HG03521 (cell line): ENCODE measurements around the gene LACTB.
"Not testable (repeated sequence)": the region's sequence is repeated elsewhere in the genome, so short reads cannot be mapped to it uniquely, and the experiment has no call there.

Source experiments
- ATAC-seq: cut with Tn5 transposase; IDR thresholded peaks from one replicate; pipeline ENCODE4 v1.9.1; 2021; ENCODE audit warnings: mild to moderate bottlenecking, moderate library complexity; ENCODE audit not compliant: unreplicated experiment

The LACTB gene

DNA sequence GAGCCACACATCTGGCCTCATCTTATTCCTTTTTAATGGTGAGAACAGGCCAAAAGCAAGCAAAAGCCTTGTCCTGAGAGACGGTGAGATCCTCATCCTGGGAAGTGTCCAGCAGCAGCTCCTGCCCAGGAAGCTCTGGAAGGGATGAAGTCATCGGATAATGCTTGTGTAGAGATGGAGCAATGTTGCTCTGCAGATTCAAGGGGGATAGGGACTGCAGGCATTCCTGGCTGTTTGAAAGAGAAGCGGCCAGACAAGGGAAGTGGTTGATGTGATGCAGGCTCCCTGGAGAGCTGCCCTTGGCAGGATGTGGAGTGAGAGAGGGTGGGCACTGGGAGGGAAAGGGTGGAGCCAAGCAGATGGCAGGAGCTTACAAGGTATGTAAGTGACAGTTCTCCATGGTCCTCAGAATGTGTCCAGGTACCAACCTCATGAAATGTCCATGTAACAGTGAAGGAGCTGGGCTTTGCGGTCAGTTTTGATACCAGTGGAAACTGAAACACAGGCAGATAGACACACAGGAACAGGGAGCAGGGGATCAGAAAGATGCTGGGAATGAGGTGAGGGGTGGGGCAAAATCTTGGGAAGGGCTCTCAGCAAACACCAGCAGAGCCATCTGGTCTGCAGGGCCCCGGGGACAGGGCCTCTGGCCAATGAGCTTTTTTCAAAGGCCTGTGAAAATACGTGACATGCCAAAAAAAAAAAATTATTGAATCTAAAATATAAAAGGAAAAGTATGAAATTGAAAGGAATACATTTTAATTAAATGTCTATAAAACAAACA lies 32.2 kb upstream of the LACTB start:
- no peak for ATAC-seq

DNA sequence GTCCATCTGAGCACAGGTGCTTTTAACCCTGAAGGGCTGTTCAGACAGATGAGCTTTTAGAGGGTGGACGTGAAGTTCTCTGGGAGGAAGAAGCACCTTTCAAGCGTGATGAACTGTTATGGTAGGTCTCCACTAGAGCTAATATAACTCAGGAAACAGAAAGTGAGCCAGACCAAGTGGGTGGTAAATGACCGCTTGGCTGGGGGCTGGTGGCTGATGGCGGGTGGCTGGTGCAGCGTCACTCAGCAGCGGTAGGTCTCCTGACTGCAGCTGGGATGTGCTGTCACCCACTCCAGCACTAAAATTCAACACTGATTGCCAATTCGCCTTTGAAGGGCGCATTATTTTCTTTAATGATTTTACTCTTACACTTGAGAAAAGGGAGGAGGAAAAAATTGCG lies 31.2 kb upstream of the LACTB start:
- ATAC-seq, result no peak

DNA sequence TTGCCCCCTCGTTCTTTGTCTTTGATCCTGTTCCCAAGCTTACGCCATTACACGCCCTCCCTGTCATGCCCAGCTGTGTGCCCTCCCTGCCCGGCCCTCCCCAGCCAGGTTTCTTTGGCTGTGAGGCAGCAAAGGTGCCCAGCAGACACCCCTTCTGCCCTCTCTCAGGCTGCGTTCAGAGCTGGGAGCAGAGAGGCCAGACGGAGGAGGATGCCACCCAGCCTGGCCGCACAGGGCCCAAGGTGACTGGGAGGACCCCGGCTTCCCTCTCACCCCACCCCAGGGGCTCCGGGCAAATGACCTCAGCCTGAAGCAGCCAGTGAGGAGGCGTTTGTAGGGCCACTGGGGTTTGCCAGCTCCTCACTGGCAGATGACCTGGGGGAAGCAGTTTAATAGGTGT lies 30.8 kb upstream of the LACTB start:
- ATAC-seq, result no peak

DNA sequence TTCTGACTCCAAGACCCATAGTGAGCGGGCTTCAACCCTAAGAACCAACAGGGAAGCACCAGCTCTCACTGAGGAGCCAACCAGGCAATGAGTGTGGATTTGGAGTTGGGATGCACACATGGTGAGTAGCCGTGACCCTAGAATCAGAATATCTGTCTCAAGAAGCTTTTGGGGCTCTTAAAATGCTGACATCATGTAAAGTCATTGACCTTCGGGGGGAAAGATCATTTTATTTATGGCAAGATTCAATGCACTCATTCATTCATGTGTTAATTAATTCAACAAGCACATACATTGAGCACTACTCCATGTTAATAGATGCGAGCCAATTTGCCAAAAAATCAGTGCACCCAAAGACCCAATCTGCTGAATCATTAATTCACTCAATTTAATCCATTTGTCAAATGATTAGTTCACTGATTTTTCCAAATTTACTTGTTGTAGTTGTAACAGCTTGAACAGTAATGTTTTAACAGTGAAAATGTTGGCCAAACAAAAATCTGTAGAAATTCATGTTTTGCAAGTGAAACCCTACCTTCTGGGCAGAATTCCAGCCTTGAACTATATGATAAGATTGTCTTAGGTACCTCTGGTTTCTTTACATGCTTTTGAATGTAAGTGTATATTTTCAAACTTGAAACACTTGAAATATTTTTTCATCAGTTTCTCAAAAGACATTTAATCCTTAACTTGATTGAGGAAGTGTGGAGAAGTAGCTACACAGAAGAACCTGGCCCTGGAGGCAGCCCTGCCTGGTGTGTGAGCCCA lies 29.8 kb upstream of the LACTB start:
- no peak for ATAC-seq

DNA sequence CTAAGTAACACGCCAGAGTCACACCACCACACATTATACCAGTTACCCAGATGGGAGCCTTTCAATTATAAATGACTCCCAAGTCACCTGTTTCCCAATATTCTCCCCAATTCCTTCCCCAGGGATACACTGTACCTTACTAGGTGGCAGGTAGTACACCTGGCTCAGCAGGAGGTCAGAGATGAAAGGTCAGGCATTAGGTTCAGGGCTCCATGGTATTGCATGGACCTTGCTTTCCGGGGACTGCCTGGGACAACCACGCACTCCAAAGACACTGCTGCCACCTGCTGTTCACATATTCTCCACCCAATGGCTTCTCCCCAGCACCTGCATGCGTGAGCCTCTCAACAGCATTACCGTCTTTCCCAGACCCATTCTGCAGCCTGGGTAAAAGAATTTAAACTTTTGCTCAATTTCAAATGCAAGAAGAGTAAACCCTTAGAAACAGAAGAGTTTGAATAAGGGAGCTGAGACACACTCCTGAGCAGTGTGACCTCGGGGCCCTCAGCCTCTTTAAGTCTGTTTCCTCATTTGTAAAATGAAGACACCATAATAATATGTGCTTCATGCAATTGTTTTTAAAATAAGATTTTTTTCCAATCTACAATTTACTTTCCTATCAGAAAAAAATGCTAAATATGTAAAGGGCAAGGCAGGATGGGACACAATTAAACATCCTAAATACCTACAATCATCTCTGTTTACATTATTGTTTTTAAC lies 28.0 kb upstream of the LACTB start:
- no peak for ATAC-seq

DNA sequence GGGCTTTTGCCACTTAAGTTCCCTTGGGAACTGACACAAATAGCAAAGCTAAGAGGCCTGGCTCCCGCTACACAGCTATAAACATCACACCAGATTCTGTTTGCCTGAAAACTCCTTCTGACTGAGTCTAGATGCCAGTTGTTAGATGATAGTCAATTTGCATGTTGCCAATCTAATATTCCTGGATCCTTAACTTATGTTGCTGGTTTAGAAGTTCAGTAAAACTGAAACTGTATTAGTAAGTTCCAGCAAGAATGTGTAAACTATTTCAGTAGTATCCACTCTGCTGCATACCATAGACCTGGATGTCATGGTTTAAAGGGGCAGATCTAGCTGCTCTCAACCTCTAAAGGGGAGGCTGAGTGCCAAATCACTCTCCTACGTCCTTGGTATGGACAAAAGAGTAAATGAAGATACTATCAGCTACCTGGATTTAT lies 27.1 kb upstream of the LACTB start:
- ATAC-seq, result no peak

DNA sequence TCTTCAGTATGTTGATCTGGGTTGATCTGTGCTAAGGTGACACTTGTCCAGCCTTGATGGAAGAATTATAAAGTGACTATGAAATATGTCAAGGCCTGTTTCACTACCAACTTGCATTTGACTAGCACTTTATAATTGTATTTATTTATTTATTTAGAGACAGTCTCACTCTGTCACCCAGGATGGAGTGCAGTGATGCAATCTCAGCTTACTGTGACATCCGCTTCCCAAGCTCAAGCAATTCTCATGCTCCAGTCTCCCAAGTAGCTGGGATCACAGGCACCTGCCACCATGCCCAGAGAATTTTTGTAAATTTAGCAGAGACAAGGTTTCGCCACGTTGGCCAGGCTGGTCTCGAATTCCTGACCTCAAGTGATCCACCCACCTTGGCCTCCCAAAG lies 25.5 kb upstream of the LACTB start:
- no peak for ATAC-seq

DNA sequence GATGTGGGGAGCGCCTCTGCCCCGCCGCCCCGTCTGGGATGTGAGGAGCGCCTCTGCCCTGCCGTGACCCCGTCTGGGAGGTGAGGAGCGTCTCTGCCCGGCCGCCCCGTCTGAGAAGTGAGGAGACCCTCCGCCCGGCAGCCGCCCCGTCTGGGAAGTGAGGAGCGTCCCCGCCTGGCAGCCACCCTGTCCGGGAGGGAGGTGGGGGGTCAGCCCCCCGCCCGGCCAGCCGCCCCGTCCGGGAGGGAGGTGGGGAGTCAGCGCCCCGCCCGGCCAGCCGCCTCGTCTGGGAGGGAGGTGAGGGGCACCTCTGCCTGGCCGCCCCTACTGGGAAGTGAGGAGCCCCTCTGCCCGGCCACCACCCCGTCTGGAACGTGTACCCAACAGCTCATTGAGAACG lies 22.8 kb upstream of the LACTB start:
- ATAC-seq, result not testable (repeated sequence)

DNA sequence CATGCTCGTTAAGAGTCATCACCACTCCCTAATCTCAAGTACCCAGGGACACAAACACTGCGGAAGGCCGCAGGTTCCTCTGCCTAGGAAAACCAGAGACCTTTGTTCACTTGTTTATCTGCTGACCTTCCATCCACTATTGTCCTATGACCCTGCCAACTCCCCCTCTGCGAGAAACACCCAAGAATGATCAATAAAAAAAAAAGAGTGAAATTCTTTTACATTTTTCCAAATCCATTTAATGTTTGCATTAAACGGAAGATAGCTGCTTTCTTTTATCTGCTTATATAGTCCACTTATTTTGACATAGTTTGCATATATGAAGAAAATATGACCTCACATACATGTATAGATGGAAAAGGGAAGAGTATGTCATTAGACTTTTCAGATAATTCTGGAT lies 22.1 kb upstream of the LACTB start:
- not testable (repeated sequence) for ATAC-seq

DNA sequence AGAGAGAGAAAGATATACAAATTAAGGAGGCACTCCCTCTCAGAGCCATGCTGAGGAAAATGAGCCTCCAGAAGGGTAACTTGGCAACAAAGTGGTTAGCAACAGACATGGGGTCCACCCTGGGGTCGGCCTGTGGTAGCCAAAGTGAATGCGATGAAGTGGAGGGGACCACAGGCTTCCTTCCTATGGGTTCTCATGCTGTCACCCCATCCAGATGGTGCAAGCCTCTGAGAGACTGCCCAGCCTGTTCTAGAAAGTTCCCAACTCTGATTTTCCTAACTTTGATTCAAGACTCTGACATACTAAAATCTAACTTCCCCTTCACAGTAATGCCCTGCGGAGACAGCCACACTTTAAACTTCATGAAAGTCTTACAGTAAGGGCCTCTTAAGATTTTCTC lies 18.2 kb upstream of the LACTB start:
- no peak for ATAC-seq

DNA sequence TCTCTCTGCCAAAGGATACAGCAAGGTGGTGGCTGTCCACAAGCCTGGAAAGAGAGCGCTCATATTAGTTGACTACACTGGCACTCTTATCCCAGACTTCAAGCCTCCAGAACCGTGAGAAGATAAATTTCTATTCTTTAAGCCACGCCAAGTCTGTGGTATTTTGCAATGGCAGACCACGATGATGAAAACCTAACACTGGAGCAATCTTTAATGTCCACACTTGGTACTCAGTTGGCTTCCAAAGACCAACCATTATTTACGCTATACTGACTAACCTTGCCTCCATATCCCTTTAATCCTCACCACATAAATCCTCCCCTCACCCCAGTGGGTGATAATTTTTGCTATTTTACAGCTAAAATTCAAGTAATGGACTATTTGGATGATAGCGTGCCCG lies 16.9 kb upstream of the LACTB start:
- ATAC-seq, result no peak

DNA sequence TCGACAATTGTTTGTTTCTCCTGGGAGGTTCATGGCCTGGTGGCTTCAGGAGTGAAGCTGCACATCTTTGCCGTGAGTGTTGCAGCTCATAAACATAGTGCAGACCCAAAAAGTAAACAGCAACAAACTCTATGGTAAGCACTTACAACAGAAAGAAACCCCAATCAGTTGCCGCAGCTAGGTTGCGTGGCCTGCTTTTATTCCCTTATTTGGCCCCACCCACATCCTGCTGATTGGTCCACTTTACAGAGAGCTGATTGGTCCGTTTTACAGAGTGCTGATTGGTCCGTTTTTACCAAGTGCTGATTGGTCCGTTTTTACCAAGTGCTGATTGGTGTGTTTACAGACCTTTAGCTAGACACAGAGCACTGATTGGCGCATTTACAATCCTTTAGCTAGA lies 16.3 kb upstream of the LACTB start:
- ATAC-seq, result not testable (repeated sequence)

DNA sequence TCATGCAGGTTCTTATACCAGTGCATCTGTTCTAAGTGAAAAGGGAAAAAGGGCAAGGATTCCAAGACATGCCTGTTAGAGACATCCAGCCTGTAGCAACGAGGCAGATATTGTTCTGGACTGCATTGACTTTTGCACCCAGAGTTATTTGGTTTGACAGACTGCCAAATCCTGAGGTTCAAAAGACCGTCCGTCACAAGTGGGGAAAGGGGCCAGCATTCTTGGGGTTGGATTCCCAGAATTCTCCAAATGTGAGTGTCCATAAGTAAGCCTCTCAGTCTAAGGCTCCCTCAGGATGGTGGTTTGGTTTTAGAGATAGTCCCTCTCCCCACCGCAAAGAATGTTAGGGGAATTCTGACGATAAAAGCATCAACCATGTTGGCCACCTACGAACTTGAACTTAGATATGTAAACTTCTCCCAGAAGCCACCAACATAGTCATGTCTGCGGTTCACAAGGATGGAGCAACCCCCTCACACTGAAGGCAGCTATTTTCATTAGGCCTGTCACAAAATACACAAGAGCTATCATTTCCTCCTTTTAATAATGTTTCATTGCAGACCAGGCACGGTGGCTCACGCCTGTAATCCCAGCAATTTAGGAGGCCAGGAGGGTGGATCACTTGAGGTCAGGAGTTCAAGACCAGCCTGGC lies 13.6 kb upstream of the LACTB start:
- ATAC-seq, result no peak

DNA sequence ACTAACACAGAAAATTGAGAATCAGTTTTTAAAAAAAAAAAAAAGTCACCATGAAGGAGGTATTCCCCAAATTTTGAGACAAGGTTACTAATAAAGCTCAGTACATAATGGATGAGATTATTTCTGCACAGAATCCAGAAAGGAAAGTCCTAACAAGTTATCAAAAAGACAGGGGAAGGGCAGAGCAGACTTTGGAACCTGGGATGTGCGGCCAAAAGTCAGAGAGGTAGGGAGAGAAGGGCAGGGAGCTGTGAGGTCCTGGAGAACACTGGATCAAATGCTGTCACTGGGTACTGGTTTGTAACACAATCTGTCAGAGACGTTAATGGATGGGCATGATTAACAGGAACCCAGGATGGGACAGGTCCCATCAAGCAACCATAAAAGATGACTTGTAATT lies 12.2 kb upstream of the LACTB start:
- no peak for ATAC-seq

DNA sequence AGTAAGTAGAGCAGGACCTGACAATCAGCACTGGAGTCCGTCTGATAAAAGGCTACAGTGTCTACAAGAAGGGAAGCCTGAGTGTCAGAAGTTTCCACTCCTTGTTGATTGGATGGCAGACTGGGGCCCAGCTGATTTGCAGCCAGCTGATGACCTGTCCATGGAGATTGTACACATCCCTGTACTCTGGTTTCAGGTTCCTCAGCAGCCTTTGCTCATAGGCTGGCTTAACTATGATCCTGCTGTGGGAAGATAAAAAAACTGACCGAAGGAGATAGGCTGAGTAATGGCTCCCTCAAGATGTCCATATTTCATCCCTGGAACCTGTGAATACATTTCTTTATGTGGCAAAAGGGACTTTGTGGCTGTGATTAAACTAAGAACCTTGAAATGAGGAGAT lies 11.7 kb upstream of the LACTB start:
- no peak for ATAC-seq

DNA sequence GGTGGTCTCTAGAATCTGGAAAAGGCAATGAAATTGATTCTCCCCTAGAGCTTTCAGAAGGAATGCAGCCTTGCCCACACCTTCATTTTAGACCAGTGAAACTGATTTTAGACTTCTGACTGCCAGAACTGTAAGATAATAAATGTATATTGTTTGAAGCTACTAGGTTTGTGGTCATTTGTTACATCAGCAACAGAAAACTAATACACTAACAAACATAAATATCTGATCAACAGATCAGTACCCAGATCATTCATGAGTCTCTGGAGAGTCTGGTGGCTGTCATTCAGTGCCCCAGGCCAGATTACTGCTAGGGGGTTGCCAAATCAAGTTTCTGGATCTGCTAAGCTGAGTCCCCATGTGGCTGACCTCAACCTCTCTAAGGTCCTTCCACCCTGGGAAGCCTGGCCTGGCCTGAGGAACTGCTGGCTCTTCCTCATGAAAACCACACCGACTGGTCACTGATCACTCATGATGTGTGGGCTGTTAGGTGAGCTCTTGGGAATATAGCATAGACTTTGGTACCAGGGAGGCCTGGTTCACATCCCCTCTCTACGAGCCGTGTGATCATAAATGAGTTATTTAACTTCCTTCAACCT lies 11.1 kb upstream of the LACTB start:
- ATAC-seq, result no peak

DNA sequence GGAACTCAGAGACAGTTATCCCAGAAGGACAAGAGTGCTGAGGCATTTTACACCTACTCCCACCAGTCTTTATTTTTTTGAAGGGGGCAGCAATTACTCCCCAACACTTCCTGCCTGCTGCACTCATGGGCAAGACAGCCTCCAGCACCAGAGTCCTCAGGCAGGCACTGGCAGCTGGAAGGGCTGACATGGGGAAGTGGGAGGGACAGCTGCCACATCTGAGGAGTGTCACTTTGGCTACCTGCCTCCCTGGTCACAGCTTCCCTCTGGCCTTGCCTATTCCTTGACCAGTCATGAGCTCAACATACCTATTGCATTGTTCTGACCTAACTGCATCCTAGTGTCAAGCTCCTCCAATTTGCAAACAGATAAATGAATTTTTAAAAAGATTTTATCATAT lies 10.2 kb upstream of the LACTB start:
- ATAC-seq, result no peak

DNA sequence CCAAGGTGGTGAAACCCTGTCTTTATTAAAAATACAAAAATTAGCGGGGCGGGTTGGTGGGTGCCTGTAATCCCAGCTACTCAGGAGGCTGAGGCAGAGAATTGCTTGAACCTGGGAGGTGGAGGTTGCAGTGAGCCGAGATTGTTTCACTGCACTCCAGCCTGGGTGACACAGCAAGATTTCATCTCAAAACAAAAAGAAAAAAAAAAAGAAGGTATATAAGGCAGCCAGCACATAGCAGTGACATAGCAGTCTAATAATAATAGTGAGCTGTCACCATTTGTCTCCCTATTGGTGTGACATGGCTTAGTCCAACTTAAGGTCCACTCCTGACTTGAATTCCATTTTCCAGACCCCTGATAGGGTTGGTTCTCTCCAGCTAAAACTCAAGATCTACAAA lies 8.8 kb upstream of the LACTB start:
- ATAC-seq, result no peak

DNA sequence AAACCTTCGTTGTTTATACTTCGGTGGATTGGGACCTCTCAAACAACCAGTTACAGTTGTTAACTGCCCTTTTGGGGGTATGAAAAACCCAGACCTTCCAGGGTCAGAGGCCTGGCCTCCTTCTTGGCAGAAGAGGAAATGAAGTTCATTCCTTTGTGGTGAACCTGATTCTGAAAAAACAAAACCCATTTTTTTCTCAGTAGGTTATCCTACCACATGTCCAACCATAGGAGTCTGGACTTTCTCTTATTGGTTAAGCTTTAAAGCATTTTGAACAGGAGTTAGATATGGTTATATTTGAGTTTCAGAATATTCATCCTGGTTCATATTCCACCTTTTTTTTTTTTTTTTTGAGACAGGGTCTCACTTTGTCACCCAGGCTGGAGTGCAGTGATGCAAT lies 7.2 kb upstream of the LACTB start:
- no peak for ATAC-seq

DNA sequence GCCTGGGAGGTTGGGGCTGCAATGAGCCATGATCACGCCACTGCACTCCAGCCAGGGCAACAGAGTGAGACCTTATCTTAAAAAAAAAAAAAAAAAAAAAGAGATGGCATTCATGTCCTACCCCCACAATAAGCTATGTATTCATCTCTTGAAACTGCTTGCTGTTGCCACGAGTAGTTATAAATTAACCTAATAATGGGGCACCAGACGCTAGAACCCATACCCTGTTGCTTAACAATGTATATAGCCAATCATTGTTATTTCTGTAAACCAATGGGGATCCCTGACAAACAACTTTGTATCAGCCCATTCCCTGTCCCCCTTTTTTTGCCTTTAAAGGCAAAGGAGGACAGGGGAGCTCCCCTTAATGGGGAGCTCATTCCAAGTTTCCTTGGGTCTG lies 2.8 kb upstream of the LACTB start:
- ATAC-seq, result no peak
